ENCODE measurements around the gene WDR77. TPM values are rescaled to one million over a fixed set of nuclear protein-coding genes. Genes with fewer than 3 reads are reported as not detected.

The WDR77 gene
- total and polyA plus RNA-seq, 2 of the 13 experiments (the other 11 are each of a cell fraction or from before 2014, with no cell fraction given) = 90.6 to 108 TPM

DNA sequence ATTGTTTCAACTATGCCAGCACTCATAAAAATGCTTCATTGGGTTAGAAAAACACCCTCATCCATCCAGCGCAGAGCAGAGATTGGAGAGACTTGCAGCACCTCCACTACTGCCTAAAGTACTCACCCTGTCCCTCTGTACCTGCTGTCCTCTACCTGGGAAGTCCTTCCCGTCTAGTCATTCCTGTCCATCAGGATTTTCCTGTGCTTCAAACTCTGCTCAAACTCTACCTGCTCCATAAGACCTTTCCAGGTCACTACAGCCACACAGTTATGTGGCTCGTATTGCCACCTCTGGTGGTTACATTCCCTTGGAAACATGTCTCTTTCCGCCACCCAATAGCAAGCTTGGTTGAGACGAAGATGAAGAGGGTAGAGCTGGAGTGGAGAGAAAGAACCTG is 28.7 kb downstream of the WDR77 start:
- WGBS (ENCODE audit: low lambda C conversion rate) = 88% methylated on average over 5 of the region's 5 CpGs
- Histone ChIP-seq H3K27ac (ENCODE audit: extremely low read length, insufficient read depth, low read length) (no peak overlapping the region), H4K20me1 (ENCODE audit: insufficient read depth, low read length) (no peaks in the 10 kb centered on the region), H3K4me3 (replicated peaks in 1 of 3; ENCODE audit: insufficient read depth in 1 of 3, low read depth in 2 of 3, low read length in 3 of 3) (no peak overlapping the region), H3K9ac (ENCODE audit: insufficient read depth, low read depth, low read length) (no peak overlapping the region), H3K36me3 (replicated peaks in 1 of 2; ENCODE audit: control insufficient read depth in 1 of 2, insufficient read depth in 2 of 2, low read length in 2 of 2) (peaks cover 0 to 2% of the 10 kb centered on the region in 2 experiments; a peak in 1 of 5 replicates), H3K4me2 (ENCODE audit: low read depth, low read length) (no peak overlapping the region), H3K9me3 (ENCODE audit: low read length) (no peaks in the 10 kb centered on the region), H3K4me1 (ENCODE audit: insufficient read depth, low read length) (peaks cover 63% of the 10 kb centered on the region), H3K79me2 (ENCODE audit: insufficient read depth, low read length) (no peaks in the 10 kb centered on the region), H3K27me3 (ENCODE audit: control insufficient read depth in 1 of 2, insufficient read depth in 2 of 2, low read length in 2 of 2) (no peaks in the 10 kb centered on the region), H2AFZ (ENCODE audit: low read length) (no peak overlapping the region)
- ChIA-PET POLR2A (no interaction called here), CTCF (ENCODE audit: low intra/inter-chr PET ratio, low total read pairs) (no interaction called here)
- TF ChIP-seq ZSCAN30 (CRISPR knock-in tag; IDR thresholded peaks at IDR 0.05) = no peak
- no peak for TF ChIP-seq ZZZ3 (CRISPR knock-in tag; IDR thresholded peaks at IDR 0.05; ENCODE audit: borderline replicate concordance)
- TF ChIP-seq FOXJ3 (CRISPR knock-in tag; IDR thresholded peaks at IDR 0.05; ENCODE audit: borderline replicate concordance) = no peak
- no peak for TF ChIP-seq DNMT3B (CRISPR knock-in tag; conservative IDR thresholded peaks at IDR 0.05)
- TF ChIP-seq PHF21A (CRISPR knock-in tag; IDR thresholded peaks at IDR 0.05) = no peak
- no peak for TF ChIP-seq PHF20 (CRISPR knock-in tag; IDR thresholded peaks at IDR 0.05)
- no peak for TF ChIP-seq ZBTB20 (CRISPR knock-in tag; IDR thresholded peaks at IDR 0.05; ENCODE audit: borderline replicate concordance, low read depth)
- TF ChIP-seq, protein P1, sequence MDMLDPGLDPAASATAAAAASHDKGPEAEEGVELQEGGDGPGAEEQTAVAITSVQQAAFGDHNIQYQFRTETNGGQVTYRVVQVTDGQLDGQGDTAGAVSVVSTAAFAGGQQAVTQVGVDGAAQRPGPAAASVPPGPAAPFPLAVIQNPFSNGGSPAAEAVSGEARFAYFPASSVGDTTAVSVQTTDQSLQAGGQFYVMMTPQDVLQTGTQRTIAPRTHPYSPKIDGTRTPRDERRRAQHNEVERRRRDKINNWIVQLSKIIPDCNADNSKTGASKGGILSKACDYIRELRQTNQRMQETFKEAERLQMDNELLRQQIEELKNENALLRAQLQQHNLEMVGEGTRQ (IDR thresholded peaks at IDR 0.05; ENCODE audit: low read depth, low read length) = no peak
- TF ChIP-seq, protein P1 (CRISPR knock-in tag; IDR thresholded peaks at IDR 0.05; ENCODE audit: borderline replicate concordance) = no peak
- TF ChIP-seq, protein P2, sequence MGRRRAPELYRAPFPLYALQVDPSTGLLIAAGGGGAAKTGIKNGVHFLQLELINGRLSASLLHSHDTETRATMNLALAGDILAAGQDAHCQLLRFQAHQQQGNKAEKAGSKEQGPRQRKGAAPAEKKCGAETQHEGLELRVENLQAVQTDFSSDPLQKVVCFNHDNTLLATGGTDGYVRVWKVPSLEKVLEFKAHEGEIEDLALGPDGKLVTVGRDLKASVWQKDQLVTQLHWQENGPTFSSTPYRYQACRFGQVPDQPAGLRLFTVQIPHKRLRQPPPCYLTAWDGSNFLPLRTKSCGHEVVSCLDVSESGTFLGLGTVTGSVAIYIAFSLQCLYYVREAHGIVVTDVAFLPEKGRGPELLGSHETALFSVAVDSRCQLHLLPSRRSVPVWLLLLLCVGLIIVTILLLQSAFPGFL (CRISPR knock-in tag; IDR thresholded peaks at IDR 0.05) = no peak
- TF ChIP-seq SKI (IDR thresholded peaks at IDR 0.05; ENCODE audit: partially characterized antibody) = no peak
- no peak for TF ChIP-seq MIER2 (CRISPR knock-in tag; IDR thresholded peaks at IDR 0.05)
- no peak for TF ChIP-seq SATB2 (CRISPR knock-in tag; IDR thresholded peaks at IDR 0.05)
- TF ChIP-seq, protein P3, sequence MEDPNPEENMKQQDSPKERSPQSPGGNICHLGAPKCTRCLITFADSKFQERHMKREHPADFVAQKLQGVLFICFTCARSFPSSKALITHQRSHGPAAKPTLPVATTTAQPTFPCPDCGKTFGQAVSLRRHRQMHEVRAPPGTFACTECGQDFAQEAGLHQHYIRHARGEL (CRISPR knock-in tag; IDR thresholded peaks at IDR 0.05) = no peak
- TF ChIP-seq, protein P4, sequence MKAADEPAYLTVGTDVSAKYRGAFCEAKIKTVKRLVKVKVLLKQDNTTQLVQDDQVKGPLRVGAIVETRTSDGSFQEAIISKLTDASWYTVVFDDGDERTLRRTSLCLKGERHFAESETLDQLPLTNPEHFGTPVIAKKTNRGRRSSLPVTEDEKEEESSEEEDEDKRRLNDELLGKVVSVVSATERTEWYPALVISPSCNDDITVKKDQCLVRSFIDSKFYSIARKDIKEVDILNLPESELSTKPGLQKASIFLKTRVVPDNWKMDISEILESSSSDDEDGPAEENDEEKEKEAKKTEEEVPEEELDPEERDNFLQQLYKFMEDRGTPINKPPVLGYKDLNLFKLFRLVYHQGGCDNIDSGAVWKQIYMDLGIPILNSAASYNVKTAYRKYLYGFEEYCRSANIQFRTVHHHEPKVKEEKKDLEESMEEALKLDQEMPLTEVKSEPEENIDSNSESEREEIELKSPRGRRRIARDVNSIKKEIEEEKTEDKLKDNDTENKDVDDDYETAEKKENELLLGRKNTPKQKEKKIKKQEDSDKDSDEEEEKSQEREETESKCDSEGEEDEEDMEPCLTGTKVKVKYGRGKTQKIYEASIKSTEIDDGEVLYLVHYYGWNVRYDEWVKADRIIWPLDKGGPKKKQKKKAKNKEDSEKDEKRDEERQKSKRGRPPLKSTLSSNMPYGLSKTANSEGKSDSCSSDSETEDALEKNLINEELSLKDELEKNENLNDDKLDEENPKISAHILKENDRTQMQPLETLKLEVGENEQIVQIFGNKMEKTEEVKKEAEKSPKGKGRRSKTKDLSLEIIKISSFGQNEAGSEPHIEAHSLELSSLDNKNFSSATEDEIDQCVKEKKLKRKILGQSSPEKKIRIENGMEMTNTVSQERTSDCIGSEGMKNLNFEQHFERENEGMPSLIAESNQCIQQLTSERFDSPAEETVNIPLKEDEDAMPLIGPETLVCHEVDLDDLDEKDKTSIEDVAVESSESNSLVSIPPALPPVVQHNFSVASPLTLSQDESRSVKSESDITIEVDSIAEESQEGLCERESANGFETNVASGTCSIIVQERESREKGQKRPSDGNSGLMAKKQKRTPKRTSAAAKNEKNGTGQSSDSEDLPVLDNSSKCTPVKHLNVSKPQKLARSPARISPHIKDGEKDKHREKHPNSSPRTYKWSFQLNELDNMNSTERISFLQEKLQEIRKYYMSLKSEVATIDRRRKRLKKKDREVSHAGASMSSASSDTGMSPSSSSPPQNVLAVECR (CRISPR knock-in tag; IDR thresholded peaks at IDR 0.05; ENCODE audit: borderline replicate concordance) = no peak
- no peak for TF ChIP-seq ZNF282 (IDR thresholded peaks at IDR 0.05; ENCODE audit: partially characterized antibody)
- no peak for TF ChIP-seq PLRG1 (conservative IDR thresholded peaks at IDR 0.05)
- no peak for TF ChIP-seq NFYC (CRISPR knock-in tag; IDR thresholded peaks at IDR 0.05)
- no peak for TF ChIP-seq HHEX (CRISPR knock-in tag; IDR thresholded peaks at IDR 0.05)
- no peak for ATAC-seq
- in situ Hi-C loops (cut with HindIII; ENCODE audit: extremely low pct_ligation_motif_present, low pct_unique_long_range_greater_than_20kb) (no loop called here), intact Hi-C loops (cut with micrococcal nuclease; ENCODE audit: unreplicated experiment) (no loop called here)
- DNase-seq (ENCODE audit: low spot score) = no peak
- no peak for FAIRE-seq
- BruUV-seq (replicated peaks) = TSS peak; percentile 28

Data from HepG2 (cell line).